Adrenal gland (tissue), 12 donors: ENCODE data around the gene RASSF4. TPM values are rescaled to one million over a fixed set of nuclear protein-coding genes. Genes with fewer than 3 reads are reported as not detected.
A peak's percentile ranks its signal among the peaks of the same experiment; 100 is the strongest.

Experiments
- DNase-seq, 7 donors: peaks; one replicate each; pipeline ENCODE4 v3.0.0-alpha.2; 2019 to 2020
- H3K27ac ChIP-seq, 5 donors: fragments of 200-600 bp; sonication (generic) in 4 of 5; 1 replicate in 3 of 5; 2 replicates in 2 of 5; pipeline versions ENCODE4 v1.5.1 to v1.8.0; 2016 to 2020; ENCODE audit warnings: mild to moderate bottlenecking in 1 of 5
- H3K27me3 ChIP-seq: fragments of 200-600 bp; 2 replicates; pipeline ENCODE4 v1.8.0; 2021
- H3K36me3 ChIP-seq, 2 donors: fragments of 200-600 bp; replicated peaks in 1 of 2; 1 replicate in 1 of 2; 2 replicates in 1 of 2; pipeline versions ENCODE4 v1.5.1 to v1.8.0; 2018 to 2022
- H3K4me1 ChIP-seq, 2 donors: fragments of 200-600 bp; replicated peaks in 1 of 2; 1 replicate in 1 of 2; 2 replicates in 1 of 2; pipeline versions ENCODE4 v1.5.1 to v1.8.0; 2018 to 2021
- H3K4me3 ChIP-seq, 4 donors: fragments of 200-600 bp; sonication (generic) in 3 of 4; one replicate each; pipeline ENCODE4 v1.5.1; 2016 to 2018
- H3K9me3 ChIP-seq, 3 donors: fragments of 200-600 bp; sonication (generic) in 1 of 3; replicated peaks in 1 of 3; 1 replicate in 2 of 3; 2 replicates in 1 of 3; pipeline versions ENCODE4 v1.5.1 to v1.8.0; 2016 to 2021
- CTCF ChIP-seq, 6 experiments: fragments of 450-650 bp in 4 of 6; fragments of 200-600 bp in 2 of 6; sonication (generic) in 1 of 6; IDR thresholded peaks; 1 replicate in 5 of 6; 2 replicates in 1 of 6; pipeline versions ENCODE4 v1.5.1 to v1.8.0; 2016 to 2021; ENCODE audit warnings: antibody characterized with exemption in 6 of 6, mild to moderate bottlenecking in 2 of 6, moderate library complexity in 1 of 6
- POLR2A ChIP-seq, 2 donors: fragments of 450-650 bp; IDR thresholded peaks; one replicate each; pipeline ENCODE4 v1.6.1; 2017; ENCODE audit warnings: antibody characterized with exemption in 2 of 2, mild to moderate bottlenecking in 2 of 2, moderate library complexity in 1 of 2
- WGBS, 4 donors: extraction: QIAGEN DNeasy Blood & Tissue Kit in 2 of 4; methylation state at CpG; one replicate each; pipeline versions ENCODE4 v1.1.5 to v1.1.7; 2013 to 2017; 5-methylcytosine and 5-hydroxymethylcytosine counted together
- intact Hi-C, 2 donors: fragments of 100-400 bp; cut with DNase I; formaldehyde crosslinking; loops; one replicate each; pipeline versions ENCODE4 v1.14.1 to v1.15.0; 2022 to 2023
- polyA plus RNA-seq, 3 donors: library from polyadenylated mRNA; stranded (reverse); fragments of 200-250 nt in 2 of 3; fragments of 350-450 nt in 1 of 3; fragmentation: Illumina TruSeq in 1 of 3; extraction: RNeasy Lipid Tissue Mini Kit (QIAGEN cat#74804) in 1 of 3; gene quantifications; one replicate each; pipeline ENCODE4 v1.2.3, GENCODE V29; 2013 to 2014
- total RNA-seq, 9 donors: library from RNA; depleted of rRNA in 4 of 9; stranded (reverse); fragments of >200 nt in 4 of 9; fragments of 120-200 nt in 1 of 9; fragmentation: NEBNext Ultra II Directional in 1 of 9; extraction: Animal tissue kit (Norgen Biotek cat#: 25700) in 1 of 9; gene quantifications; one replicate each; pipeline versions ENCODE4 v1.1.0 to v1.2.4, GENCODE V29; 2013 to 2023
- donor health status: healthy with polysubstance abuse.
- donor health status: Bipolar disorder and iron deficiency.
- donor health status: DM: yes; HTN: yes; CAD: no.
- donor health status: DM: no; HTN: no; CAD: no.
- donor health status: DM: no; HTN: no; CAD: no.
- donor health status: DM: yes; HTN: yes; CAD: no.

Gene RASSF4
- total and polyA plus RNA-seq, 12 donors = 5.2 to 47.5 (median 25.0) TPM

- H3K4me1 ChIP-seq = peaks cover 16 to 50% of the 10 kb centered on the region in 2 donors
- 74 to 88% (median 79%) methylated on average over 4 to 9 of the region's 9 CpGs for WGBS, 4 donors
- intact Hi-C loops = loop anchor here in 1 of 2 donors (5.0 kb wide), 1 partner anchor 38 kb away; no protein-coding TSS in a partner anchor
These were observed 10.3 kb downstream of the RASSF4 start for GRCh38 chr10:44969854-44970253.

GRCh38 chr10:44970812-44971395, 11.3 kb downstream of the RASSF4 start:
- Histone ChIP-seq H3K36me3 (peaks cover 0 to 13% of the 10 kb centered on the region in 2 donors), H3K27ac (no peak overlapping the region), H3K27me3 (no peaks in the 10 kb centered on the region), H3K4me1 (peaks cover 16 to 47% of the 10 kb centered on the region in 2 donors), H3K9me3 (no peaks in the 10 kb centered on the region), H3K4me3 (no peak overlapping the region)
- WGBS, 4 donors = 92 to 96% (median 94%) methylated on average over 6 to 8 of the region's 8 CpGs
- TF ChIP-seq CTCF (IDR thresholded peaks at IDR 0.05) (no peak), POLR2A (IDR thresholded peaks at IDR 0.05) (no peak)
- intact Hi-C loops = loop anchor here in 1 of 2 donors (5.0 kb wide), 1 partner anchor 39 kb away; no protein-coding TSS in a partner anchor
- no peak for DNase-seq

More at GRCh38 chr10:44969854-44970253, 10.3 kb downstream of the RASSF4 start:
- H3K4me3 ChIP-seq = no peak overlapping the region
- no peak for DNase-seq
- H3K36me3 ChIP-seq = peaks cover 0 to 13% of the 10 kb centered on the region in 2 donors
- H3K27ac ChIP-seq = peak overlapping the region in 1 of 5 donors; percentile 79
- TF ChIP-seq POLR2A (IDR thresholded peaks at IDR 0.05) (no peak), CTCF (IDR thresholded peaks at IDR 0.05) (no peak)
- no peaks in the 10 kb centered on the region for H3K27me3 ChIP-seq
- no peaks in the 10 kb centered on the region for H3K9me3 ChIP-seq

GRCh38 chr10:44971434-44971833, 11.8 kb downstream of the RASSF4 start:
- intact Hi-C loops = loop anchor here in 1 of 2 donors (5.0 kb wide), 1 partner anchor 39 kb away; no protein-coding TSS in a partner anchor

More at GRCh38 chr10:44971434-44971833, 11.8 kb downstream of the RASSF4 start:
- no peak for TF ChIP-seq POLR2A (IDR thresholded peaks at IDR 0.05)
- TF ChIP-seq CTCF (IDR thresholded peaks at IDR 0.05) = no peak
- no peak overlapping the region for H3K27ac ChIP-seq
- no peak overlapping the region for H3K4me3 ChIP-seq
- peaks cover 0 to 17% of the 10 kb centered on the region in 2 donors for H3K36me3 ChIP-seq
- H3K9me3 ChIP-seq = no peaks in the 10 kb centered on the region
- 85 to 96% (median 94%) methylated on average over 7 to 11 of the region's 11 CpGs for WGBS, 4 donors
- no peak for DNase-seq
- H3K4me1 ChIP-seq = peaks cover 16 to 47% of the 10 kb centered on the region in 2 donors
- no peaks in the 10 kb centered on the region for H3K27me3 ChIP-seq
